ENCODE measurements around the gene RETREG1.

- TF ChIP-seq, protein P1, sequence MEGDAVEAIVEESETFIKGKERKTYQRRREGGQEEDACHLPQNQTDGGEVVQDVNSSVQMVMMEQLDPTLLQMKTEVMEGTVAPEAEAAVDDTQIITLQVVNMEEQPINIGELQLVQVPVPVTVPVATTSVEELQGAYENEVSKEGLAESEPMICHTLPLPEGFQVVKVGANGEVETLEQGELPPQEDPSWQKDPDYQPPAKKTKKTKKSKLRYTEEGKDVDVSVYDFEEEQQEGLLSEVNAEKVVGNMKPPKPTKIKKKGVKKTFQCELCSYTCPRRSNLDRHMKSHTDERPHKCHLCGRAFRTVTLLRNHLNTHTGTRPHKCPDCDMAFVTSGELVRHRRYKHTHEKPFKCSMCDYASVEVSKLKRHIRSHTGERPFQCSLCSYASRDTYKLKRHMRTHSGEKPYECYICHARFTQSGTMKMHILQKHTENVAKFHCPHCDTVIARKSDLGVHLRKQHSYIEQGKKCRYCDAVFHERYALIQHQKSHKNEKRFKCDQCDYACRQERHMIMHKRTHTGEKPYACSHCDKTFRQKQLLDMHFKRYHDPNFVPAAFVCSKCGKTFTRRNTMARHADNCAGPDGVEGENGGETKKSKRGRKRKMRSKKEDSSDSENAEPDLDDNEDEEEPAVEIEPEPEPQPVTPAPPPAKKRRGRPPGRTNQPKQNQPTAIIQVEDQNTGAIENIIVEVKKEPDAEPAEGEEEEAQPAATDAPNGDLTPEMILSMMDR (IDR thresholded peaks at IDR 0.05; ENCODE audit: low read length): no peak
- no peak for TF ChIP-seq EZH2 (IDR thresholded peaks at IDR 0.05; ENCODE audit: borderline replicate concordance, low read length)
These were observed 13.1 kb downstream of the RETREG1 start for GRCh38 chr5:16603701-16604100.
